Measurements from ENCODE around the gene STH. TPM values are rescaled to one million over a fixed set of nuclear protein-coding genes. Genes with fewer than 3 reads are reported as not detected.
A peak's percentile ranks its signal among the peaks of the same experiment; 100 is the strongest.
"Not testable (repeated sequence)": the region's sequence is repeated elsewhere in the genome, so short reads cannot be mapped to it uniquely, and the experiment has no call there.

STH gene
- total and polyA plus RNA-seq, 9 donors, result not detected

DNA sequence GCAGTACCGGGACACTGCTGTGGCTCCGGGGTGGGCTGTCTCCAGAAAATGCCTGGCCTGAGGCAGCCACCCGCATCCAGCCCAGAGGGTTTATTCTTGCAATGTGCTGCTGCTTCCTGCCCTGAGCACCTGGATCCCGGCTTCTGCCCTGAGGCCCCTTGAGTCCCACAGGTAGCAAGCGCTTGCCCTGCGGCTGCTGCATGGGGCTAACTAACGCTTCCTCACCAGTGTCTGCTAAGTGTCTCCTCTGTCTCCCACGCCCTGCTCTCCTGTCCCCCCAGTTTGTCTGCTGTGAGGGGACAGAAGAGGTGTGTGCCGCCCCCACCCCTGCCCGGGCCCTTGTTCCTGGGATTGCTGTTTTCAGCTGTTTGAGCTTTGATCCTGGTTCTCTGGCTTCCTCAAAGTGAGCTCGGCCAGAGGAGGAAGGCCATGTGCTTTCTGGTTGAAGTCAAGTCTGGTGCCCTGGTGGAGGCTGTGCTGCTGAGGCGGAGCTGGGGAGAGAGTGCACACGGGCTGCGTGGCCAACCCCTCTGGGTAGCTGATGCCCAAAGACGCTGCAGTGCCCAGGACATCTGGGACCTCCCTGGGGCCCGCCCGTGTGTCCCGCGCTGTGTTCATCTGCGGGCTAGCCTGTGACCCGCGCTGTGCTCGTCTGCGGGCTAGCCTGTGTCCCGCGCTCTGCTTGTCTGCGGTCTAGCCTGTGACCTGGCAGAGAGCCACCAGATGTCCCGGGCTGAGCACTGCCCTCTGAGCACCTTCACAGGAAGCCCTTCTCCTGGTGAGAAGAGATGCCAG, 12.9 kb downstream of the STH start:
- no peak for DNase-seq
- Histone ChIP-seq H3K4me1 (ENCODE audit: control insufficient read depth, insufficient read depth, low read length) (peaks cover 26% of the 10 kb centered on the region), H3K27ac (ENCODE audit: low read length) (no peak overlapping the region), H3K27me3 (ENCODE audit: control insufficient read depth, insufficient read depth, low read length) (peaks cover 2% of the 10 kb centered on the region), H3K36me3 (ENCODE audit: control insufficient read depth, insufficient read depth, low read length) (no peaks in the 10 kb centered on the region), H3K4me3 (ENCODE audit: low read length) (no peak overlapping the region), H3K9me3 (replicated peaks; ENCODE audit: control insufficient read depth, low read depth, low read length) (no peaks in the 10 kb centered on the region)
- 77% methylated on average over 28 of the region's 28 CpGs for WGBS (ENCODE audit: insufficient coverage)

- Histone ChIP-seq H3K36me3 (ENCODE audit: control insufficient read depth, insufficient read depth, low read length) (no peaks in the 10 kb centered on the region), H3K4me1 (ENCODE audit: control insufficient read depth, insufficient read depth, low read length) (peaks cover 27% of the 10 kb centered on the region), H3K4me3 (ENCODE audit: low read length) (no peak overlapping the region), H3K27me3 (ENCODE audit: control insufficient read depth, insufficient read depth, low read length) (peaks cover 2% of the 10 kb centered on the region), H3K27ac (ENCODE audit: low read length) (no peak overlapping the region), H3K9me3 (replicated peaks; ENCODE audit: control insufficient read depth, low read depth, low read length) (no peaks in the 10 kb centered on the region)
- DNase-seq, result no peak
- WGBS (ENCODE audit: insufficient coverage), result 86% methylated on average over 8 of the region's 11 CpGs
These were observed 13.5 kb downstream of the STH start for GRCh38 chr17:46012506-46013079.

DNA sequence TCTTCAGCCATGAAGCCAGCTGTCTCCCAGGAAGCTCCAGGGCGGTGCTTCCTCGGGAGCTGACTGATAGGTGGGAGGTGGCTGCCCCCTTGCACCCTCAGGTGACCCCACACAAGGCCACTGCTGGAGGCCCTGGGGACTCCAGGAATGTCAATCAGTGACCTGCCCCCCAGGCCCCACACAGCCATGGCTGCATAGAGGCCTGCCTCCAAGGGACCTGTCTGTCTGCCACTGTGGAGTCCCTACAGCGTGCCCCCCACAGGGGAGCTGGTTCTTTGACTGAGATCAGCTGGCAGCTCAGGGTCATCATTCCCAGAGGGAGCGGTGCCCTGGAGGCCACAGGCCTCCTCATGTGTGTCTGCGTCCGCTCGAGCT, 14.1 kb downstream of the STH start:
- no peak for DNase-seq
- peaks cover 27% of the 10 kb centered on the region for H3K4me1 ChIP-seq (ENCODE audit: control insufficient read depth, insufficient read depth, low read length)
- no peaks in the 10 kb centered on the region for H3K36me3 ChIP-seq (ENCODE audit: control insufficient read depth, insufficient read depth, low read length)
- H3K4me3 ChIP-seq (ENCODE audit: low read length), result no peak overlapping the region
- no peak overlapping the region for H3K27ac ChIP-seq (ENCODE audit: low read length)
- no peaks in the 10 kb centered on the region for H3K9me3 ChIP-seq (replicated peaks; ENCODE audit: control insufficient read depth, low read depth, low read length)
- peaks cover 2% of the 10 kb centered on the region for H3K27me3 ChIP-seq (ENCODE audit: control insufficient read depth, insufficient read depth, low read length)
- WGBS (ENCODE audit: insufficient coverage), result 79% methylated on average over 5 of the region's 7 CpGs

GRCh38 chr17:46013502-46014165, 14.6 kb downstream of the STH start:
- Histone ChIP-seq H3K4me3 (ENCODE audit: low read length) (no peak overlapping the region), H3K27ac (ENCODE audit: low read length) (no peak overlapping the region), H3K9me3 (replicated peaks; ENCODE audit: control insufficient read depth, low read depth, low read length) (no peaks in the 10 kb centered on the region), H3K27me3 (ENCODE audit: control insufficient read depth, insufficient read depth, low read length) (peaks cover 2% of the 10 kb centered on the region), H3K4me1 (ENCODE audit: control insufficient read depth, insufficient read depth, low read length) (peaks cover 27% of the 10 kb centered on the region), H3K36me3 (ENCODE audit: control insufficient read depth, insufficient read depth, low read length) (no peaks in the 10 kb centered on the region)
- peak; percentile 80 for DNase-seq
- WGBS (ENCODE audit: insufficient coverage), result 40% methylated on average over 9 of the region's 9 CpGs

- H3K27ac ChIP-seq (ENCODE audit: low read length); H3K9me3 ChIP-seq (replicated peaks; ENCODE audit: control insufficient read depth, low read depth, low read length); H3K4me3 ChIP-seq (ENCODE audit: low read length); DNase-seq; H3K27me3 ChIP-seq (ENCODE audit: control insufficient read depth, insufficient read depth, low read length): not testable (repeated sequence)
- peaks cover 12% of the 10 kb centered on the region for H3K36me3 ChIP-seq (ENCODE audit: control insufficient read depth, insufficient read depth, low read length)
- peaks cover 14% of the 10 kb centered on the region for H3K4me1 ChIP-seq (ENCODE audit: control insufficient read depth, insufficient read depth, low read length)
- 96% methylated on average over 4 of the region's 8 CpGs for WGBS (ENCODE audit: insufficient coverage)
These were observed 20.4 kb downstream of the STH start for GRCh38 chr17:46019408-46019925.

DNA sequence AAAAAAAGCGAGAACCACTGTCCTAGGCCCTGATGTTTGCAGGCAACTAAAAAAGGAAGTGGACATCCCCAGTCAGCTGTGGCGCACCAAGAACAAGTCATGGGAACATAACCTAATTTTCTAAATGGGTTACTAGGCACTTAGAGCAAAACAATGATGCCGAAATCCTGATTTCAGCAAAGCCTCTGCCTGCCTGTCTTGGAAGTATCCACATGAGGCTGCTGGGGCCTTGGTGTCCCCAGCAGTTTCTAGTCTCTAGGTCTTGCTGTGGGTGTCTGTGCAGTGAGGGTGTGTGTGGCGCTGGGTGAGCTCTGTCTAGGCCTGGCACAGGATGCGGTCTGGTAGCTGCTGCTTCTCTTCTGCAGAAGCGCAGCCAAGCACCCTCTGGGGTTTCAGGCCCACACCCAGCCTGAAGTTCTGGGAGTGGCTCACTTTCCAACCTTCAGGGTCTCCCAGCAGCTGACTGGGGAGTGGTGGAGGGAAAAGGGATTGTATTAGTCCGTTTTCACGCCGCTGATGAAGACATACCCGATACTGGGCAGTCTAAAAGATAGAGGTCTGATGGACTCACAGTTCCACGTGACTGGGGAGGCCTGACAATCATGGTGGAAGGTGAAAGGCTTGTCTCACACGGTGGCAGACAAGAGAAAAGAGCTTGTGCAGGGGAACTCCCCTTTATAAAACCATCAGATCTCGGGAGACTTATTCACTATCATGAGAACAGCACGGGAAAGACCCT, 21.1 kb downstream of the STH start:
- Histone ChIP-seq H3K9me3 (replicated peaks; ENCODE audit: control insufficient read depth, low read depth, low read length) (no peaks in the 10 kb centered on the region), H3K27ac (ENCODE audit: low read length) (no peak overlapping the region), H3K36me3 (ENCODE audit: control insufficient read depth, insufficient read depth, low read length) (peaks cover 18% of the 10 kb centered on the region), H3K4me3 (ENCODE audit: low read length) (no peak overlapping the region), H3K4me1 (ENCODE audit: control insufficient read depth, insufficient read depth, low read length) (peaks cover 14% of the 10 kb centered on the region), H3K27me3 (ENCODE audit: control insufficient read depth, insufficient read depth, low read length) (no peaks in the 10 kb centered on the region)
- 79% methylated on average over 10 of the region's 14 CpGs for WGBS (ENCODE audit: insufficient coverage)
- no peak for DNase-seq

DNA sequence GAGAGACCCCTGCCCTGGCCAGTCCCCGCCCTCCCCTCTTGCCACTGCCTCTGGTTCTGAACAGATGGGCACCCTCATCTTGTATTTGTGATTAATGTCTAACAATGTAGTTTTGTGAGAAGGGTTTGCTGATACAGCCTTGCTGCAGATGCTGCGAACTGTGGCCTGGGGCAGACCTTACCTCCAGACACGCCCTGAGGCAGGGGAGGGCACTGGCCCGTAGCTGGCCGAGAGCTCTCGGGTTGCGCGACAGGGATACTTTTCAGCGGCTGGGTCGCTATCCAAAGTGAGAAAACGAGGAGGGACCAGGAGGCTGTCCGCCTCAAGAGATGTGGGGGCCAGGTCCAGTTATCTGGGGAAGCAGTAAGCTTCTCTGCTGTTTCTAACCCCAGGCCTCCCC, 21.9 kb downstream of the STH start:
- WGBS (ENCODE audit: insufficient coverage), result 65% methylated on average over 11 of the region's 12 CpGs
- Histone ChIP-seq H3K36me3 (ENCODE audit: control insufficient read depth, insufficient read depth, low read length) (peaks cover 25% of the 10 kb centered on the region), H3K27ac (ENCODE audit: low read length) (no peak overlapping the region), H3K27me3 (ENCODE audit: control insufficient read depth, insufficient read depth, low read length) (no peaks in the 10 kb centered on the region), H3K9me3 (replicated peaks; ENCODE audit: control insufficient read depth, low read depth, low read length) (no peaks in the 10 kb centered on the region), H3K4me1 (ENCODE audit: control insufficient read depth, insufficient read depth, low read length) (peaks cover 15% of the 10 kb centered on the region), H3K4me3 (ENCODE audit: low read length) (no peak overlapping the region)
- no peak for DNase-seq

GRCh38 chr17:46023366-46023765, 24.3 kb downstream of the STH start:
- not testable (repeated sequence) for DNase-seq; H3K9me3 ChIP-seq (replicated peaks; ENCODE audit: control insufficient read depth, low read depth, low read length); H3K27ac ChIP-seq (ENCODE audit: low read length); H3K27me3 ChIP-seq (ENCODE audit: control insufficient read depth, insufficient read depth, low read length); H3K4me3 ChIP-seq (ENCODE audit: low read length)
- WGBS (ENCODE audit: insufficient coverage), result 86% methylated on average over 1 of the region's 7 CpGs
- H3K36me3 ChIP-seq (ENCODE audit: control insufficient read depth, insufficient read depth, low read length), result peaks cover 40% of the 10 kb centered on the region
- peaks cover 29% of the 10 kb centered on the region for H3K4me1 ChIP-seq (ENCODE audit: control insufficient read depth, insufficient read depth, low read length)

DNA sequence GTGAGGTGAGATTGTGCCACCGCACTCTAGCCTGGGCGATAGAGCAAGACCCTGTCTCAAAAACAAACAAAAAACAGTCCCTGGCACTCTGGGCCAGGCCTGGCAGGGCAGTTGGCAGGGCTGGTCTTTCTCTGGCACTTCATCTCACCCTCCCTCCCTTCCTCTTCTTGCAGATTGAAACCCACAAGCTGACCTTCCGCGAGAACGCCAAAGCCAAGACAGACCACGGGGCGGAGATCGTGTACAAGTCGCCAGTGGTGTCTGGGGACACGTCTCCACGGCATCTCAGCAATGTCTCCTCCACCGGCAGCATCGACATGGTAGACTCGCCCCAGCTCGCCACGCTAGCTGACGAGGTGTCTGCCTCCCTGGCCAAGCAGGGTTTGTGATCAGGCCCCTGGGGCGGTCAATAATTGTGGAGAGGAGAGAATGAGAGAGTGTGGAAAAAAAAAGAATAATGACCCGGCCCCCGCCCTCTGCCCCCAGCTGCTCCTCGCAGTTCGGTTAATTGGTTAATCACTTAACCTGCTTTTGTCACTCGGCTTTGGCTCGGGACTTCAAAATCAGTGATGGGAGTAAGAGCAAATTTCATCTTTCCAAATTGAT, 24.8 kb downstream of the STH start:
- Histone ChIP-seq H3K4me1 (ENCODE audit: control insufficient read depth, insufficient read depth, low read length) (peaks cover 32% of the 10 kb centered on the region), H3K4me3 (ENCODE audit: low read length) (no peak overlapping the region), H3K27ac (ENCODE audit: low read length) (no peak overlapping the region), H3K36me3 (ENCODE audit: control insufficient read depth, insufficient read depth, low read length) (peaks cover 44% of the 10 kb centered on the region), H3K9me3 (replicated peaks; ENCODE audit: control insufficient read depth, low read depth, low read length) (no peaks in the 10 kb centered on the region), H3K27me3 (ENCODE audit: control insufficient read depth, insufficient read depth, low read length) (no peaks in the 10 kb centered on the region)
- WGBS (ENCODE audit: insufficient coverage), result 91% methylated on average over 15 of the region's 24 CpGs
- no peak for DNase-seq
